Kidney epithelial cell (primary cell): ENCODE measurements around the gene NRG3. TPM values are rescaled to one million over a fixed set of nuclear protein-coding genes. Genes with fewer than 3 reads are reported as not detected.
A peak's percentile ranks its signal among the peaks of the same experiment; 100 is the strongest.

ENCODE experiments used
- DNase-seq: peaks from one replicate; pipeline ENCODE4 v3.0.0-alpha.2; 2010; ENCODE audit warnings: low read depth
- H3K27me3 ChIP-seq: 2 replicates; pipeline ENCODE4 v1.6.0; 2011; ENCODE audit warnings: low read length; ENCODE audit not compliant: control insufficient read depth, insufficient read depth
- H3K36me3 ChIP-seq: 2 replicates; pipeline ENCODE4 v1.5.1; 2011; ENCODE audit warnings: low read length; ENCODE audit not compliant: control insufficient read depth, insufficient read depth
- H3K4me3 ChIP-seq: 2 replicates; pipeline ENCODE4 v1.5.1; 2011; ENCODE audit warnings: low read depth, mild to moderate bottlenecking, control low read depth, low read length
- CTCF ChIP-seq: IDR thresholded peaks from 2 replicates; pipeline ENCODE4 v1.5.1; 2011; ENCODE audit warnings: mild to moderate bottlenecking, moderate library complexity, low read length, control low read depth, inconsistent platforms; ENCODE audit not compliant: insufficient read depth, poor library complexity, severe bottlenecking
- total RNA-seq: library from RNA; depleted of rRNA; stranded (reverse); fragments of >200 nt; gene quantifications from 2 replicates; pipeline ENCODE4 v1.2.3, GENCODE V29; 2015

The NRG3 gene
- total RNA-seq, 1 donor from 2014 or later, result 10.2 TPM

- Histone ChIP-seq H3K4me3 (no peak overlapping the region), H3K36me3 (no peaks in the 10 kb centered on the region), H3K27me3 (no peaks in the 10 kb centered on the region)
- TF ChIP-seq CTCF, result no peak
- DNase-seq, result no peak
Measured at GRCh38 chr10:82622479-82622878, 747.5 kb downstream of the NRG3 start.

GRCh38 chr10:82625512-82626189, 750.7 kb downstream of the NRG3 start:
- no peak overlapping the region for H3K4me3 ChIP-seq
- no peak for DNase-seq

GRCh38 chr10:82628373-82628772, 753.4 kb downstream of the NRG3 start:
- Histone ChIP-seq H3K4me3 (no peak overlapping the region), H3K36me3 (no peaks in the 10 kb centered on the region), H3K27me3 (no peaks in the 10 kb centered on the region)
- peak; percentile 10 for DNase-seq
- TF ChIP-seq CTCF, result no peak

More at GRCh38 chr10:82625512-82626189, 750.7 kb downstream of the NRG3 start:
- TF ChIP-seq CTCF, result no peak
- Histone ChIP-seq H3K27me3 (no peaks in the 10 kb centered on the region), H3K36me3 (no peaks in the 10 kb centered on the region)

DNA sequence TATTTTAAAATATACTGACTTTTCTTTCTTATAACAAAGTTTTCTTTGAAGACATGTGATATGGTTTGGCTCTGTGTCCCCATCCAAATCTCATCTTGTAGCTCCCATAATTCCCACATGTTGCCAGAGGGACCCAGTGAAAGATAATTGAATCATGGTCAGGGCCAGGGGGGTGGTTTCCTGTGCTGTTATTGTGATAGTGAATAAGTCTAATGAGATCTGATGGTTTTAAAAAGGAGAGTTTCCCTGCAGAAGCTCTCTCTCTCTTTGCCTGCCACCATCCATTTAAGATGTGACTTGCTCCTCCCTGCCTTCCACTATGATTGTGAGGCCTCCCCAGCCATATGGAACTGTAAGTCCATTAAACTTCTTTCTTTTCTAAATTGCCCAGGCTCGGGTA, 768.1 kb downstream of the NRG3 start:
- no peak for TF ChIP-seq CTCF
- DNase-seq, result no peak
- Histone ChIP-seq H3K4me3 (no peak overlapping the region), H3K36me3 (no peaks in the 10 kb centered on the region), H3K27me3 (no peaks in the 10 kb centered on the region)

- no peak for TF ChIP-seq CTCF
- Histone ChIP-seq H3K36me3 (no peaks in the 10 kb centered on the region), H3K4me3 (no peak overlapping the region), H3K27me3 (no peaks in the 10 kb centered on the region)
- no peak for DNase-seq
Measured at GRCh38 chr10:82643601-82644000, 768.6 kb downstream of the NRG3 start.

DNA sequence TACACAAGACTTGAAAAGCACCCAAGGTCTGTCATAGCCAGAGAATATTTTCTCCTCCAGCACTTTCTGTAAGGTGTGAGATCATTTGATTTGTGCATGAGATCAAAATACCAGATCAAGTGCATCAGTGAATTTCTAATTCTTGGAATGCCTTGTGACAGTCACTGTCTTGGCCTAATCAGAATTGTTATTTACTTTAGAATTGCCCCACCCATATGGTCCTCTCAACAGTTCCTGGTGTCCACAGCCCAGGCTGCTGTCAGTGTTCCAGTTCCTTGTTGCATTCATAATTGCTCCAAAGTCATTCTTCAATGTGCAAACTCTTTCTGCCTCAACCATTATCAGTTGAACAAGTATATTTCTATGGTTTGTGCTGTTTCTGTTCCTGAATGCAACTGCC, 770.2 kb downstream of the NRG3 start:
- H3K27me3 ChIP-seq, result no peaks in the 10 kb centered on the region
- TF ChIP-seq CTCF, result no peak
- no peak overlapping the region for H3K4me3 ChIP-seq
- no peaks in the 10 kb centered on the region for H3K36me3 ChIP-seq
- no peak for DNase-seq
